Measurements from ENCODE around the gene CYP24A1. TPM values are rescaled to one million over a fixed set of nuclear protein-coding genes. Genes with fewer than 3 reads are reported as not detected.

CYP24A1 gene
- total and polyA plus RNA-seq, 2 of the 13 experiments (the other 11 are each of a cell fraction or from before 2014, with no cell fraction given): 9.4 to 32.7 TPM

GRCh38 chr20:54190217-54190616 is 16.4 kb upstream of the CYP24A1 start:
- ATAC-seq: no peak
- H3K27ac ChIP-seq (ENCODE audit: extremely low read length, insufficient read depth, low read length): no peak overlapping the region
- 98% methylated on average over 2 of the region's 2 CpGs for WGBS (ENCODE audit: low lambda C conversion rate)
- H3K27me3 ChIP-seq (ENCODE audit: control insufficient read depth in 1 of 2, insufficient read depth in 2 of 2, low read length in 2 of 2): no peaks in the 10 kb centered on the region
- peaks cover 18% of the 10 kb centered on the region for H3K4me1 ChIP-seq (ENCODE audit: insufficient read depth, low read length)
- FAIRE-seq: no peak
- H3K9ac ChIP-seq (ENCODE audit: insufficient read depth, low read depth, low read length): no peak overlapping the region
- no TSS peak for BruUV-seq (replicated peaks)
- no peaks in the 10 kb centered on the region for H3K36me3 ChIP-seq (replicated peaks in 1 of 2; ENCODE audit: control insufficient read depth in 1 of 2, insufficient read depth in 2 of 2, low read length in 2 of 2)
- H3K9me3 ChIP-seq (ENCODE audit: low read length): no peaks in the 10 kb centered on the region
- no peak overlapping the region for H3K4me3 ChIP-seq (replicated peaks in 1 of 3; ENCODE audit: insufficient read depth in 1 of 3, low read depth in 2 of 3, low read length in 3 of 3)
- no peaks in the 10 kb centered on the region for H3K79me2 ChIP-seq (ENCODE audit: insufficient read depth, low read length)
- ChIA-PET POLR2A (no interaction called here), CTCF (ENCODE audit: low intra/inter-chr PET ratio, low total read pairs) (no interaction called here)
- in situ Hi-C loops (cut with HindIII; ENCODE audit: extremely low pct_ligation_motif_present, low pct_unique_long_range_greater_than_20kb): loop anchor here (10.0 kb wide), 1 partner anchor 55 kb away; no protein-coding TSS in a partner anchor
- intact Hi-C loops (cut with micrococcal nuclease; ENCODE audit: unreplicated experiment): no loop called here
- no peak for DNase-seq (ENCODE audit: low spot score)
- no peak overlapping the region for H3K4me2 ChIP-seq (ENCODE audit: low read depth, low read length)
- no peak overlapping the region for H2AFZ ChIP-seq (ENCODE audit: low read length)
- TF ChIP-seq JARID2 (CRISPR knock-in tag; IDR thresholded peaks at IDR 0.05; ENCODE audit: insufficient replicate concordance) (no peak), HHEX (CRISPR knock-in tag; IDR thresholded peaks at IDR 0.05) (no peak), NFIC (IDR thresholded peaks at IDR 0.05; ENCODE audit: low read length) (no peak), ZBTB44 (CRISPR knock-in tag; IDR thresholded peaks at IDR 0.05) (no peak), CSRNP2 (CRISPR knock-in tag; conservative IDR thresholded peaks at IDR 0.05; ENCODE audit: low read depth) (no peak), CREM (IDR thresholded peaks at IDR 0.05) (no peak), CREM (CRISPR knock-in tag; IDR thresholded peaks at IDR 0.05) (no peak), ONECUT2 (CRISPR knock-in tag; IDR thresholded peaks at IDR 0.05) (no peak), GATA4 (IDR thresholded peaks at IDR 0.05; ENCODE audit: borderline replicate concordance, low read depth) (no peak)
- no peaks in the 10 kb centered on the region for H4K20me1 ChIP-seq (ENCODE audit: insufficient read depth, low read length)
